NCI-H1092 treated with DMSO at 0.1 percent for 48 hours (cell line): ENCODE results near the gene UCN2.
"Not testable (repeated sequence)": the region's sequence is repeated elsewhere in the genome, so short reads cannot be mapped to it uniquely, and the experiment has no call there.

Experiments used
- DNase-seq: peaks from one replicate; lab custom pipeline; 2025; lab: John Stamatoyannopoulos, UW

UCN2 gene

GRCh38 chr3:48536116-48536515, 27.5 kb downstream of the UCN2 start:
- no peak for DNase-seq

GRCh38 chr3:48535578-48535977, 28.0 kb downstream of the UCN2 start:
- no peak for DNase-seq

GRCh38 chr3:48532977-48533337, 30.6 kb downstream of the UCN2 start:
- DNase-seq, result no peak

GRCh38 chr3:48532271-48532976, 31.2 kb downstream of the UCN2 start:
- no peak for DNase-seq

GRCh38 chr3:48530701-48531100, 32.9 kb downstream of the UCN2 start:
- not testable (repeated sequence) for DNase-seq

- DNase-seq, result no peak
These were observed 34.8 kb downstream of the UCN2 start for GRCh38 chr3:48528754-48529153.

GRCh38 chr3:48528048-48528447, 35.5 kb downstream of the UCN2 start:
- no peak for DNase-seq

GRCh38 chr3:48524970-48525369, 38.6 kb downstream of the UCN2 start:
- DNase-seq, result no peak

- no peak for DNase-seq
These were observed 41.9 kb downstream of the UCN2 start for GRCh38 chr3:48521635-48522034.

- DNase-seq, result no peak
These were observed 44.3 kb downstream of the UCN2 start for GRCh38 chr3:48519277-48519643.

GRCh38 chr3:48518638-48519276, 44.8 kb downstream of the UCN2 start:
- no peak for DNase-seq

GRCh38 chr3:48518069-48518468, 45.5 kb downstream of the UCN2 start:
- no peak for DNase-seq

- no peak for DNase-seq
These were observed 47.0 kb downstream of the UCN2 start for GRCh38 chr3:48516571-48516970.

- DNase-seq, result no peak
These were observed 49.0 kb downstream of the UCN2 start for GRCh38 chr3:48514431-48515227.
